ENCODE results near the gene NGF.
"Not testable (repeated sequence)": the region's sequence is repeated elsewhere in the genome, so short reads cannot be mapped to it uniquely, and the experiment has no call there.

The NGF gene

DNA sequence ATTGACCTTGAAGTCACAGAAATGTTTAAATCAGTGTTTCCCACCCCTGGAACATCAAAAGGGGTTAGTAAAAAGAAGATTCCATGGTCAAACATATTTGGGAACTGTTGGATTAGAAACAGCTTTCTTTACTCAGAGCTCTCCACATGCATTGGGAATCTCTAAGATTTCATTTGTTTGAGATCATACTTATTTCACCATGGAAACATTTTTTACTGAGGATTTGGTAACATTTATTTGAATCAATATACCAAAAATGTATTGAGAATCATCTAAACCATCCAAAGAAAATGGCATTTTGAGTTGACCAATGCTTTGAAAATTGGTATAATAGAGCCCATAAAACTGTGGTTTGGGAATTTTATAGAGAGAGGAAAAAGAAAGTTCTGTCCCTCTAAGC, 25.3 kb downstream of the NGF start:
- Histone ChIP-seq H3K36me3 (ENCODE audit: insufficient read depth, low read length) (no peaks in the 10 kb centered on the region), H3K27me3 (ENCODE audit: insufficient read depth, low read length, poor library complexity, severe bottlenecking) (no peaks in the 10 kb centered on the region), H3F3A (ENCODE audit: low read depth) (no peaks in the 10 kb centered on the region), H4K20me1 (ENCODE audit: insufficient read depth, low read length, poor library complexity, severe bottlenecking) (no peaks in the 10 kb centered on the region), H3K9me2 (replicated peaks; ENCODE audit: low read depth, low read length) (no peaks in the 10 kb centered on the region), H3K4me3 (ENCODE audit: low read length, poor library complexity, severe bottlenecking) (no peak overlapping the region), H2AFZ (ENCODE audit: low read length) (no peak overlapping the region), H3K4me2 (ENCODE audit: low read depth, low read length, poor library complexity, severe bottlenecking) (no peak overlapping the region), H3K79me2 (ENCODE audit: insufficient read depth, low read length) (no peaks in the 10 kb centered on the region), H3K9me3 (ENCODE audit: insufficient read depth, low read depth, low read length) (no peaks in the 10 kb centered on the region), H3K4me1 (ENCODE audit: insufficient read depth, low read length, poor library complexity, severe bottlenecking) (no peaks in the 10 kb centered on the region), H3K9ac (ENCODE audit: low read depth, low read length, poor library complexity, severe bottlenecking) (no peak overlapping the region)
- no peak for TF ChIP-seq CTCF (conservative IDR thresholded peaks at IDR 0.05; ENCODE audit: low read length)
- TF ChIP-seq EZH2phosphoT487 (IDR thresholded peaks at IDR 0.05; ENCODE audit: borderline replicate concordance) = no peak

DNA sequence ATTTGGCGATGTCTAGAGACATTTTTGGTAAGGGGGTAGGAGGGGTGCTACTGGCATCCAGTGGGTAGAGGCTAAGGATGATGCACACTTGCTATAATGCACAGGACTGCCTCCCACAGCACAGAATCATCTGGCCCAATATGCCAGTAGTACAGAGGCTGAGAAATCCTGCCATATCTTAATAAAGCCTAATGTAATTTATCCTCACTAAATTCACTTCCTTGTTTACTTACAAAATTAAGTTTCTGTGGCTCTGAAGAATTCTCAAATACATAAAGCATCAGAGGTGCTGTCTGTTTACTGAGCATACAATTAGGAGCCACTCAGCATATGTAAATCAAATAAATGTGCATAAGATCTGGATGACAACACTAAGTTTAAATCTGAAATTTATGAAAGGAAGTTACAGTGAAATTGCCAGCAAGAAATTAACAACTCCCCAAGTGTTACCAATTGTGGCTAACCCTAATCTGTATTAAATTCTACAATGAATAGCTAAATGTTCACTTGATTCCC, 26.5 kb downstream of the NGF start:
- H2AFZ ChIP-seq (ENCODE audit: low read length) = no peak overlapping the region
- TF ChIP-seq CTCF (conservative IDR thresholded peaks at IDR 0.05; ENCODE audit: low read length) (no peak), EZH2phosphoT487 (IDR thresholded peaks at IDR 0.05; ENCODE audit: borderline replicate concordance) (no peak)
- no peaks in the 10 kb centered on the region for H3K79me2 ChIP-seq (ENCODE audit: insufficient read depth, low read length)
- no peaks in the 10 kb centered on the region for H3K36me3 ChIP-seq (ENCODE audit: insufficient read depth, low read length)
- H3K9me2 ChIP-seq (replicated peaks; ENCODE audit: low read depth, low read length) = no peaks in the 10 kb centered on the region
- H3K4me3 ChIP-seq (ENCODE audit: low read length, poor library complexity, severe bottlenecking) = no peak overlapping the region
- no peak overlapping the region for H3K9ac ChIP-seq (ENCODE audit: low read depth, low read length, poor library complexity, severe bottlenecking)
- no peaks in the 10 kb centered on the region for H3K9me3 ChIP-seq (ENCODE audit: insufficient read depth, low read depth, low read length)
- H4K20me1 ChIP-seq (ENCODE audit: insufficient read depth, low read length, poor library complexity, severe bottlenecking) = no peaks in the 10 kb centered on the region
- no peaks in the 10 kb centered on the region for H3F3A ChIP-seq (ENCODE audit: low read depth)
- H3K27me3 ChIP-seq (ENCODE audit: insufficient read depth, low read length, poor library complexity, severe bottlenecking) = no peaks in the 10 kb centered on the region
- H3K4me1 ChIP-seq (ENCODE audit: insufficient read depth, low read length, poor library complexity, severe bottlenecking) = no peaks in the 10 kb centered on the region
- no peak overlapping the region for H3K4me2 ChIP-seq (ENCODE audit: low read depth, low read length, poor library complexity, severe bottlenecking)

GRCh38 chr1:115310581-115311473, 27.2 kb downstream of the NGF start:
- TF ChIP-seq CTCF (conservative IDR thresholded peaks at IDR 0.05; ENCODE audit: low read length) (no peak), EZH2phosphoT487 (IDR thresholded peaks at IDR 0.05; ENCODE audit: borderline replicate concordance) (no peak)
- H4K20me1 ChIP-seq (ENCODE audit: insufficient read depth, low read length, poor library complexity, severe bottlenecking) = no peaks in the 10 kb centered on the region
- H3K9me3 ChIP-seq (ENCODE audit: insufficient read depth, low read depth, low read length) = no peaks in the 10 kb centered on the region
- H3K36me3 ChIP-seq (ENCODE audit: insufficient read depth, low read length) = no peaks in the 10 kb centered on the region
- no peaks in the 10 kb centered on the region for H3F3A ChIP-seq (ENCODE audit: low read depth)
- H3K79me2 ChIP-seq (ENCODE audit: insufficient read depth, low read length) = no peaks in the 10 kb centered on the region
- no peaks in the 10 kb centered on the region for H3K9me2 ChIP-seq (replicated peaks; ENCODE audit: low read depth, low read length)
- no peaks in the 10 kb centered on the region for H3K4me1 ChIP-seq (ENCODE audit: insufficient read depth, low read length, poor library complexity, severe bottlenecking)
- no peak overlapping the region for H3K4me2 ChIP-seq (ENCODE audit: low read depth, low read length, poor library complexity, severe bottlenecking)
- no peak overlapping the region for H3K4me3 ChIP-seq (ENCODE audit: low read length, poor library complexity, severe bottlenecking)
- no peak overlapping the region for H3K9ac ChIP-seq (ENCODE audit: low read depth, low read length, poor library complexity, severe bottlenecking)
- no peaks in the 10 kb centered on the region for H3K27me3 ChIP-seq (ENCODE audit: insufficient read depth, low read length, poor library complexity, severe bottlenecking)
- H2AFZ ChIP-seq (ENCODE audit: low read length) = no peak overlapping the region

- H3K4me2 ChIP-seq (ENCODE audit: low read depth, low read length, poor library complexity, severe bottlenecking); H3F3A ChIP-seq (ENCODE audit: low read depth); H3K9me3 ChIP-seq (ENCODE audit: insufficient read depth, low read depth, low read length); H3K36me3 ChIP-seq (ENCODE audit: insufficient read depth, low read length); H4K20me1 ChIP-seq (ENCODE audit: insufficient read depth, low read length, poor library complexity, severe bottlenecking); H3K4me3 ChIP-seq (ENCODE audit: low read length, poor library complexity, severe bottlenecking); H3K27me3 ChIP-seq (ENCODE audit: insufficient read depth, low read length, poor library complexity, severe bottlenecking); H3K4me1 ChIP-seq (ENCODE audit: insufficient read depth, low read length, poor library complexity, severe bottlenecking); H3K9ac ChIP-seq (ENCODE audit: low read depth, low read length, poor library complexity, severe bottlenecking); H2AFZ ChIP-seq (ENCODE audit: low read length); H3K9me2 ChIP-seq (replicated peaks; ENCODE audit: low read depth, low read length); H3K79me2 ChIP-seq (ENCODE audit: insufficient read depth, low read length): not testable (repeated sequence)
These were observed 28.5 kb downstream of the NGF start for GRCh38 chr1:115309504-115309903.
